Measurements from ENCODE around the gene PRICKLE1.

PRICKLE1 gene

DNA sequence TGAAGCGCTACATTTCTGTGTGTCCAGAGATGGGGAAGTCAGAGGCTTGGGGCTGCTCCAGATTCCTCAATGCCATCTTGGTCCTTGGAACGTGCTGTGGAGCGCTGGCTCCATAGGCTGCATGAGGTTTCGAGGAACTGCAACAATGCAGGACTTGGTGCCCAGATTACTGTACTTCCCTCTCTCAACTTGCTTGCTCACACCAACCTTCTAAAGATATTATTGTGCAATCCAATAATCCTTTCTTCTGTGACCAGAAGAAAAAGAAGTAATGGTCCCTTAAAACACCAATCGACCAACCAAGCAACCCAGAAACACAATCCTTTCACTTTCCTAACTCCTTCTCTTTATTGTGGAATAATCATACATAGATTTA, 3.7 kb downstream of the PRICKLE1 start:
- Histone ChIP-seq H3K4me3 (IDR thresholded peaks at IDR 0.05; ENCODE audit: insufficient read depth, low read depth, low read length) (no peak overlapping the region), H2AFZ (ENCODE audit: low read depth) (no peak overlapping the region), H3K27ac (no peak overlapping the region), H3K4me1 (ENCODE audit: low read depth, poor library complexity, severe bottlenecking) (peaks cover 5% of the 10 kb centered on the region), H3K27me3 (ENCODE audit: insufficient read depth, low read depth) (peaks cover 6% of the 10 kb centered on the region; the same call in 1 of the 2 replicates), H3K4me2 (no peak overlapping the region), H3K79me2 (ENCODE audit: insufficient read depth, low read depth) (no peaks in the 10 kb centered on the region), H3K36me3 (ENCODE audit: insufficient read depth) (no peaks in the 10 kb centered on the region), H3K9ac (no peak overlapping the region), H4K20me1 (ENCODE audit: insufficient read depth) (no peaks in the 10 kb centered on the region)
- TF ChIP-seq, protein P1, sequence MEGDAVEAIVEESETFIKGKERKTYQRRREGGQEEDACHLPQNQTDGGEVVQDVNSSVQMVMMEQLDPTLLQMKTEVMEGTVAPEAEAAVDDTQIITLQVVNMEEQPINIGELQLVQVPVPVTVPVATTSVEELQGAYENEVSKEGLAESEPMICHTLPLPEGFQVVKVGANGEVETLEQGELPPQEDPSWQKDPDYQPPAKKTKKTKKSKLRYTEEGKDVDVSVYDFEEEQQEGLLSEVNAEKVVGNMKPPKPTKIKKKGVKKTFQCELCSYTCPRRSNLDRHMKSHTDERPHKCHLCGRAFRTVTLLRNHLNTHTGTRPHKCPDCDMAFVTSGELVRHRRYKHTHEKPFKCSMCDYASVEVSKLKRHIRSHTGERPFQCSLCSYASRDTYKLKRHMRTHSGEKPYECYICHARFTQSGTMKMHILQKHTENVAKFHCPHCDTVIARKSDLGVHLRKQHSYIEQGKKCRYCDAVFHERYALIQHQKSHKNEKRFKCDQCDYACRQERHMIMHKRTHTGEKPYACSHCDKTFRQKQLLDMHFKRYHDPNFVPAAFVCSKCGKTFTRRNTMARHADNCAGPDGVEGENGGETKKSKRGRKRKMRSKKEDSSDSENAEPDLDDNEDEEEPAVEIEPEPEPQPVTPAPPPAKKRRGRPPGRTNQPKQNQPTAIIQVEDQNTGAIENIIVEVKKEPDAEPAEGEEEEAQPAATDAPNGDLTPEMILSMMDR (conservative IDR thresholded peaks at IDR 0.05; ENCODE audit: low read depth, low read length): no peak

DNA sequence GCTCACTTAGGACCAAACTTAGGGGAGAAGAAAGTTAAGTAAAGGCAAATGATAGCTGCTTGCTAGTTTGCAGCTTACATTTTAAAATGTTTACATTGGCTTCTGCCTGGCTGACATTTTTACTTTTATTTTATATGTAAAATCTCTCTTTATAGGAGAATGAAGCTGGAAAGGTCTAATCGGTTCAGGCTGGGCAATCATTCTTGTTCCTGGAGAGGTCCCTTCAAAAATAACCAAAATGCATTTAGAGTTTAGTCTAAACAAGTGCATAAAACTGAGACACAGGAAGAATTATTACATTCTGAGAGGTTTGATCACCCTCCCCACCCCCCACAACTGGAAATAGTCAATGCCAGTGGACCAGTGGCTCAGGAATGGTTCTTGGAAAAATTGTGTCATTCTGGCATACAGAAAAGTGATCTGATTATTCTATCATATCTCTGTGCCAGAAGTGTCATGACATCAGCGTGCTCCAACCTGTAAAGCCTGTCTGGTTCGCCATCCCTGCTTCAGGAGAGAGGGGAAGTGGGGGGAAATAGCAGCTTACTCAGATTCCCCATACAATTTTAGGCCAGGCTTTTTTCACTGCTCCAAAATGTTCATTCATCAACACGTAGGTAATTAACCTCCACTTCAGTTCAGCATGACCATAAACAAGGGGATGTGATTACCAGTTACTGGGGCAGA, 4.2 kb downstream of the PRICKLE1 start:
- TF ChIP-seq, protein P1 (conservative IDR thresholded peaks at IDR 0.05; ENCODE audit: low read depth, low read length): no peak
- Histone ChIP-seq H2AFZ (ENCODE audit: low read depth) (no peak overlapping the region), H3K36me3 (ENCODE audit: insufficient read depth) (no peaks in the 10 kb centered on the region), H3K4me2 (no peak overlapping the region), H3K27ac (no peak overlapping the region), H4K20me1 (ENCODE audit: insufficient read depth) (no peaks in the 10 kb centered on the region), H3K4me3 (IDR thresholded peaks at IDR 0.05; ENCODE audit: insufficient read depth, low read depth, low read length) (no peak overlapping the region), H3K79me2 (ENCODE audit: insufficient read depth, low read depth) (no peaks in the 10 kb centered on the region), H3K4me1 (ENCODE audit: low read depth, poor library complexity, severe bottlenecking) (no peaks in the 10 kb centered on the region), H3K9ac (no peak overlapping the region), H3K27me3 (ENCODE audit: insufficient read depth, low read depth) (peaks cover 3% of the 10 kb centered on the region; the same call in 1 of the 2 replicates)

- TF ChIP-seq, protein P1 (conservative IDR thresholded peaks at IDR 0.05; ENCODE audit: low read depth, low read length): no peak
- Histone ChIP-seq H3K4me2 (no peak overlapping the region), H3K36me3 (ENCODE audit: insufficient read depth) (no peaks in the 10 kb centered on the region), H3K4me1 (ENCODE audit: low read depth, poor library complexity, severe bottlenecking) (no peaks in the 10 kb centered on the region), H3K79me2 (ENCODE audit: insufficient read depth, low read depth) (no peaks in the 10 kb centered on the region), H4K20me1 (ENCODE audit: insufficient read depth) (no peaks in the 10 kb centered on the region), H2AFZ (ENCODE audit: low read depth) (no peak overlapping the region), H3K27ac (no peak overlapping the region), H3K27me3 (ENCODE audit: insufficient read depth, low read depth) (peaks cover 3% of the 10 kb centered on the region; the same call in 1 of the 2 replicates), H3K4me3 (IDR thresholded peaks at IDR 0.05; ENCODE audit: insufficient read depth, low read depth, low read length) (no peak overlapping the region), H3K9ac (no peak overlapping the region)
Measured at GRCh38 chr12:42584651-42585111, 4.9 kb downstream of the PRICKLE1 start.

GRCh38 chr12:42583016-42583415, 6.5 kb downstream of the PRICKLE1 start:
- H4K20me1 ChIP-seq (ENCODE audit: insufficient read depth): no peaks in the 10 kb centered on the region
- H3K4me3 ChIP-seq (IDR thresholded peaks at IDR 0.05; ENCODE audit: insufficient read depth, low read depth, low read length): no peak overlapping the region
- no peaks in the 10 kb centered on the region for H3K79me2 ChIP-seq (ENCODE audit: insufficient read depth, low read depth)
- H3K36me3 ChIP-seq (ENCODE audit: insufficient read depth): no peaks in the 10 kb centered on the region
- H3K9ac ChIP-seq: no peak overlapping the region
- TF ChIP-seq, protein P1 (conservative IDR thresholded peaks at IDR 0.05; ENCODE audit: low read depth, low read length): no peak
- H3K27ac ChIP-seq: no peak overlapping the region
- H3K27me3 ChIP-seq (ENCODE audit: insufficient read depth, low read depth): peaks cover 3% of the 10 kb centered on the region; the same call in 1 of the 2 replicates
- no peak overlapping the region for H3K4me2 ChIP-seq
- H2AFZ ChIP-seq (ENCODE audit: low read depth): no peak overlapping the region
- no peaks in the 10 kb centered on the region for H3K4me1 ChIP-seq (ENCODE audit: low read depth, poor library complexity, severe bottlenecking)
